HEK293 (cell line): Measurements from ENCODE around the gene DTNA.
A peak's percentile ranks its signal among the peaks of the same experiment; 100 is the strongest.

Experiments
- CTCF ChIA-PET: fragments of 350-600 bp; formaldehyde crosslinking; extraction: SDS; loops from one replicate; lab custom pipeline; 2021; ENCODE audit warnings: antibody characterized with exemption; lab: Yijun Ruan, JAX
- POLR2A ChIA-PET: fragments of 300-600 bp; formaldehyde crosslinking; extraction: SDS; loops from one replicate; lab custom pipeline; 2020; ENCODE audit warnings: antibody characterized with exemption, inconsistent platforms; lab: Yijun Ruan, JAX
- H3K27ac ChIP-seq: fragments of 200-500 bp; sonication (Bioruptor generic); 2 replicates; pipeline ENCODE4 v1.5.1; 2014; ENCODE audit warnings: low read depth, low read length, control low read depth, inconsistent platforms; ENCODE audit errors: extremely low read depth
- H3K36me3 ChIP-seq, 2 experiments: fragments of 200-500 bp in 1 of 2; sonication (Bioruptor generic) in 1 of 2; 1 replicate in 1 of 2; 2 replicates in 1 of 2; pipeline ENCODE4 v1.5.1; 2014 to 2017; ENCODE audit warnings: inconsistent platforms in 2 of 2, low read length in 2 of 2; ENCODE audit not compliant: control insufficient read depth in 2 of 2, insufficient read depth in 1 of 2
- H3K4me1 ChIP-seq: fragments of 200-500 bp; sonication (Bioruptor generic); 2 replicates; pipeline ENCODE4 v1.5.1; 2014; ENCODE audit warnings: mild to moderate bottlenecking, low read length, inconsistent platforms; ENCODE audit not compliant: control insufficient read depth, insufficient read depth
- H3K4me3 ChIP-seq: 2 replicates; pipeline ENCODE4 v1.5.1; 2011; ENCODE audit warnings: low read depth, mild to moderate bottlenecking, control low read depth, low read length, moderate library complexity
- H3K9me3 ChIP-seq: fragments of 200-500 bp; sonication (Bioruptor generic); 2 replicates; pipeline ENCODE4 v1.5.1; 2014; ENCODE audit warnings: low read depth, low read length, inconsistent platforms; ENCODE audit not compliant: control insufficient read depth, insufficient read depth
- FEZF1 ChIP-seq: fragments of 450-650 bp; formaldehyde crosslinking; IDR thresholded peaks from 2 replicates; pipeline ENCODE4 v1.5.1; 2016; ENCODE audit warnings: missing biosample characterization, missing genetic modification characterization
- GLI4 ChIP-seq: fragments of 450-650 bp; formaldehyde crosslinking; IDR thresholded peaks from 2 replicates; pipeline ENCODE4 v1.5.1; 2016; ENCODE audit warnings: missing biosample characterization, missing genetic modification characterization
- GLIS1 ChIP-seq: fragments of 450-650 bp; formaldehyde crosslinking; IDR thresholded peaks from 2 replicates; pipeline ENCODE4 v1.5.1; 2016; ENCODE audit warnings: missing biosample characterization, missing genetic modification characterization
- SETDB1 ChIP-seq: IDR thresholded peaks from one replicate; pipeline ENCODE4 v1.6.1; 2017; ENCODE audit warnings: mild to moderate bottlenecking, low read length, moderate library complexity, mixed read lengths; ENCODE audit not compliant: insufficient read length
- SP3 ChIP-seq: fragments of 450-650 bp; formaldehyde crosslinking; IDR thresholded peaks from 2 replicates; pipeline ENCODE4 v1.5.1; 2016; ENCODE audit warnings: missing biosample characterization, missing genetic modification characterization
- TRIM28 ChIP-seq: IDR thresholded peaks from 2 replicates; pipeline ENCODE4 v1.6.1; 2011; ENCODE audit warnings: low read length, control low read depth, borderline replicate concordance
- WT1 ChIP-seq: fragments of 450-650 bp; formaldehyde crosslinking; IDR thresholded peaks from 2 replicates; pipeline ENCODE4 v1.5.1; 2016; ENCODE audit warnings: missing biosample characterization, missing genetic modification characterization
- ZBTB1 ChIP-seq: fragments of 450-650 bp; formaldehyde crosslinking; IDR thresholded peaks from 2 replicates; pipeline ENCODE4 v1.5.1; 2016; ENCODE audit warnings: missing biosample characterization, missing genetic modification characterization
- ZBTB17 ChIP-seq: fragments of 450-650 bp; formaldehyde crosslinking; IDR thresholded peaks from 2 replicates; pipeline ENCODE4 v1.5.1; 2016; ENCODE audit warnings: missing biosample characterization, missing genetic modification characterization
- ZBTB6 ChIP-seq: fragments of 450-650 bp; formaldehyde crosslinking; IDR thresholded peaks from 2 replicates; pipeline ENCODE4 v1.5.1; 2017; ENCODE audit warnings: missing biosample characterization, missing genetic modification characterization
- ZBTB8A ChIP-seq: fragments of 450-650 bp; formaldehyde crosslinking; IDR thresholded peaks from 2 replicates; pipeline ENCODE4 v1.5.1; 2016; ENCODE audit warnings: missing biosample characterization, missing genetic modification characterization
- ZNF112 ChIP-seq: fragments of 450-650 bp; formaldehyde crosslinking; IDR thresholded peaks from 2 replicates; pipeline ENCODE4 v1.5.0; 2017; ENCODE audit warnings: missing biosample characterization, missing genetic modification characterization
- ZNF146 ChIP-seq: fragments of 450-650 bp; formaldehyde crosslinking; IDR thresholded peaks from 2 replicates; pipeline ENCODE4 v1.5.1; 2016; ENCODE audit warnings: missing biosample characterization, missing genetic modification characterization
- ZNF155 ChIP-seq: fragments of 450-650 bp; formaldehyde crosslinking; IDR thresholded peaks from 2 replicates; pipeline ENCODE4 v1.5.1; 2016; ENCODE audit warnings: missing biosample characterization, missing genetic modification characterization
- ZNF202 ChIP-seq: fragments of 450-650 bp; formaldehyde crosslinking; IDR thresholded peaks from 2 replicates; pipeline ENCODE4 v1.5.1; 2016; ENCODE audit warnings: missing biosample characterization, missing genetic modification characterization, borderline replicate concordance
- ZNF221 ChIP-seq: fragments of 450-650 bp; formaldehyde crosslinking; IDR thresholded peaks from 2 replicates; pipeline ENCODE4 v1.5.1; 2017; ENCODE audit warnings: missing biosample characterization, missing genetic modification characterization, borderline replicate concordance
- ZNF335 ChIP-seq: fragments of 450-650 bp; formaldehyde crosslinking; conservative IDR thresholded peaks from 2 replicates; pipeline ENCODE4 v1.5.1; 2016; ENCODE audit warnings: missing biosample characterization, missing genetic modification characterization
- ZNF398 ChIP-seq: fragments of 450-650 bp; formaldehyde crosslinking; IDR thresholded peaks from 2 replicates; pipeline ENCODE4 v1.5.1; 2017; ENCODE audit warnings: missing biosample characterization, missing genetic modification characterization
- ZNF514 ChIP-seq: fragments of 450-650 bp; formaldehyde crosslinking; IDR thresholded peaks from 2 replicates; pipeline ENCODE4 v1.5.1; 2016; ENCODE audit warnings: missing biosample characterization, missing genetic modification characterization
- ZNF529 ChIP-seq: fragments of 450-650 bp; formaldehyde crosslinking; IDR thresholded peaks from 2 replicates; pipeline ENCODE4 v1.5.1; 2017; ENCODE audit warnings: missing genetic modification characterization, missing biosample characterization; ENCODE audit not compliant: insufficient replicate concordance
- ZNF596 ChIP-seq: fragments of 450-650 bp; IDR thresholded peaks from 2 replicates; pipeline ENCODE4 v1.5.0; 2018; ENCODE audit warnings: missing biosample characterization, mild to moderate bottlenecking, missing genetic modification characterization, moderate library complexity
- ZNF623 ChIP-seq: fragments of 450-650 bp; formaldehyde crosslinking; IDR thresholded peaks from 2 replicates; pipeline ENCODE4 v1.5.1; 2016; ENCODE audit warnings: missing biosample characterization, missing genetic modification characterization
- ZNF660 ChIP-seq: fragments of 450-650 bp; IDR thresholded peaks from 2 replicates; pipeline ENCODE4 v1.5.1; 2018; ENCODE audit warnings: missing biosample characterization, mild to moderate bottlenecking, missing genetic modification characterization
- ZNF692 ChIP-seq: fragments of 450-650 bp; formaldehyde crosslinking; IDR thresholded peaks from 2 replicates; pipeline ENCODE4 v1.5.1; 2016; ENCODE audit warnings: missing biosample characterization, missing genetic modification characterization
- ZNF707 ChIP-seq: fragments of 450-650 bp; formaldehyde crosslinking; IDR thresholded peaks from 2 replicates; pipeline ENCODE4 v1.5.1; 2016; ENCODE audit warnings: missing biosample characterization, missing genetic modification characterization
- ZNF768 ChIP-seq: fragments of 450-650 bp; formaldehyde crosslinking; IDR thresholded peaks from 2 replicates; pipeline ENCODE4 v1.5.1; 2018; ENCODE audit warnings: missing biosample characterization, mild to moderate bottlenecking, missing genetic modification characterization
- ZNF785 ChIP-seq: fragments of 450-650 bp; formaldehyde crosslinking; IDR thresholded peaks from 2 replicates; pipeline ENCODE4 v1.5.1; 2016; ENCODE audit warnings: missing biosample characterization, missing genetic modification characterization
- ZNF837 ChIP-seq: fragments of 450-650 bp; formaldehyde crosslinking; IDR thresholded peaks from 2 replicates; pipeline ENCODE4 v1.5.1; 2016; ENCODE audit warnings: missing biosample characterization, missing genetic modification characterization
- ZSCAN18 ChIP-seq: fragments of 450-650 bp; formaldehyde crosslinking; IDR thresholded peaks from 2 replicates; pipeline ENCODE4 v1.5.1; 2016; ENCODE audit warnings: missing biosample characterization, missing genetic modification characterization

The DTNA gene

GRCh38 chr18:34789768-34790344 is 79.8 kb downstream of the DTNA start (continued):
- TF ChIP-seq ZNF707 (tag by site-specific recombination) (no peak), ZNF529 (no peak), ZNF768 (tag by site-specific recombination) (no peak), ZNF660 (tag by site-specific recombination) (no peak), ZNF112 (tag by site-specific recombination) (no peak), ZNF785 (tag by site-specific recombination) (no peak), ZNF514 (tag by site-specific recombination) (no peak), GLI4 (tag by site-specific recombination) (no peak), ZBTB1 (tag by site-specific recombination) (no peak)

GRCh38 chr18:34794348-34794747 is 84.2 kb downstream of the DTNA start:
- POLR2A ChIA-PET = no interaction called here
- no peak overlapping the region for H3K4me3 ChIP-seq
- no peaks in the 10 kb centered on the region for H3K9me3 ChIP-seq
- TF ChIP-seq SP3 (no peak), TRIM28 (peak; percentile 80; the same call in 1 of the 2 replicates), WT1 (tag by site-specific recombination) (0 out of 2 replicates have a peak, but pooled peaks have one; percentile 17), SETDB1 (peak; percentile 50)
- CTCF ChIA-PET = interaction anchor here (0.6 to 2.6 kb wide), 5 partner anchors 10 to 452 kb away, joined by 3 to 9 read pairs (median 3); no protein-coding TSS in a partner anchor
- no peaks in the 10 kb centered on the region for H3K4me1 ChIP-seq
- peaks cover 0 to 18% of the 10 kb centered on the region in 2 experiments; a peak in 1 of 3 replicates for H3K36me3 ChIP-seq
- no peak overlapping the region for H3K27ac ChIP-seq

- H3K36me3 ChIP-seq = peaks cover 0 to 18% of the 10 kb centered on the region in 2 experiments; a peak in 1 of 3 replicates
- CTCF ChIA-PET = interaction anchor here (0.6 to 2.6 kb wide), 5 partner anchors 10 to 520 kb away, joined by 3 to 9 read pairs (median 3); no protein-coding TSS in a partner anchor
- POLR2A ChIA-PET = no interaction called here
- TF ChIP-seq ZNF202 (tag by site-specific recombination) (no peak), ZNF335 (tag by site-specific recombination) (no peak), GLIS1 (tag by site-specific recombination) (no peak), ZNF112 (tag by site-specific recombination) (no peak), ZBTB17 (tag by site-specific recombination) (no peak), ZBTB6 (tag by site-specific recombination) (no peak), ZNF768 (tag by site-specific recombination) (no peak), ZNF623 (tag by site-specific recombination) (no peak), ZNF221 (tag by site-specific recombination) (no peak), ZNF837 (tag by site-specific recombination) (no peak), ZNF596 (tag by site-specific recombination) (no peak), ZNF146 (tag by site-specific recombination) (no peak), FEZF1 (tag by site-specific recombination) (no peak), ZSCAN18 (tag by site-specific recombination) (no peak), ZNF398 (tag by site-specific recombination) (no peak), ZNF155 (no peak), ZBTB8A (tag by site-specific recombination) (no peak), ZNF692 (tag by site-specific recombination) (no peak)
Observed at GRCh38 chr18:34795070-34795732, 85.1 kb downstream of the DTNA start.

More at GRCh38 chr18:34795070-34795732, 85.1 kb downstream of the DTNA start:
- Histone ChIP-seq H3K4me3 (no peak overlapping the region), H3K4me1 (no peaks in the 10 kb centered on the region), H3K27ac (no peak overlapping the region), H3K9me3 (no peaks in the 10 kb centered on the region)
